ENCODE data around the gene TMEM37.
A peak's percentile ranks its signal among the peaks of the same experiment; 100 is the strongest.

TMEM37 gene

DNA sequence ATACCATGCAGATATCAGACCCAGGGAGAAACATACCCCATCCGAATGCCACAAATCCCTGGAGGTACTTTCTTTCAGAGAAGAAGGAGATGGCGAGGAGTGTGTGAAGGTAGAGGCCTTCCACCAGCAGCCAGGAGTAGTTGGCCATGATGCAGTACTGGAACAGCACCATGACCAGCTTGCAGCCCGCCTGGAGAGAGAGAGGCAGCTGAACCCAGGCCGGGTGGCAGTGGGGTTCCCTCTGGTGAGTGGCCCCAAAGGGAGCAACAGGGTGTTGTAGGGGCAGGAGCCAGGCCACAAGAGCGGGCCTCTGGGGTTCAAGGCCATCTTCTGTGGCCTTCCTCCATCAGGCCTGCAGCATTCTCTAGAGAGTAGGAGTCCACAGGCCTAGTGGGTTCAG lies 30.2 kb downstream of the TMEM37 start:
- no peak for DNase-seq

DNA sequence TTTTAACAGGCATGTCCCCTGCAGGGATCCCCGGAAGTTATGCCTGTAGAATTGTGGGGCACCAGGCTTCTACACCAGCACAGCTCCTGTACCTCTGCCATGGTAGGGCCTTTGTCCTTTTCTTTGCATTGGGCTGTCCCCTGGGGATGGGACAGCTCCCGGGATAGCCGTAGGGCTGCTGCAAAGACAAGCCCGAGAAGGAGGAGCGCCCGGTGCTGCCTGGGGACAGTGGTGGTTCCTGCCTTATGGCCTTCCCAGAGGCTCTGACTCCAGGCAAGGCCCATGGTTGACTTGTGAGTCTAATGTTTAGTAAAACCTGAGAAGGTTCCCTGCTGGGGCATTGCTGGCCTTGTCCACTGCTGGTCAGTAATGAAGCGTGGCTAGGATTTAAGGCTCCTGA lies 30.9 kb downstream of the TMEM37 start:
- no peak for DNase-seq

DNA sequence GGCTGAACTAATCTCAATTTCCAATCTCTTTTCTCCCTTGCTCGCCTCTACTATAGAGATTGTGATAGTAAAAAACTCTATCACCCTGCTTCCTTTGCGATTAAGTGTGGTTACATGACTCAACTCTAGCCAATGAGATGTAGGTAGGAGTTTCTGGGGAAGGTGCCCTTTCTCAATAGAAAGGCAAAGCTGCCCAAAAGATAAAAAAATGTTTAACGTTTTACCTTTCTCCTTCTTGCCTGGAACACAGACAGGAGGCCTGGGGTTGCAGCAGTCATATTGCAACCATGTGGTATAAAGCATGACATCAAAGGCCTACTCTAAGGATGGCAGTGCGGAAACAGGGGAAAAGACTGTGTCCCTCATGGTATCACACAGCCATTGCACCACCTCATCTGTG lies 31.5 kb downstream of the TMEM37 start:
- DNase-seq = no peak

DNA sequence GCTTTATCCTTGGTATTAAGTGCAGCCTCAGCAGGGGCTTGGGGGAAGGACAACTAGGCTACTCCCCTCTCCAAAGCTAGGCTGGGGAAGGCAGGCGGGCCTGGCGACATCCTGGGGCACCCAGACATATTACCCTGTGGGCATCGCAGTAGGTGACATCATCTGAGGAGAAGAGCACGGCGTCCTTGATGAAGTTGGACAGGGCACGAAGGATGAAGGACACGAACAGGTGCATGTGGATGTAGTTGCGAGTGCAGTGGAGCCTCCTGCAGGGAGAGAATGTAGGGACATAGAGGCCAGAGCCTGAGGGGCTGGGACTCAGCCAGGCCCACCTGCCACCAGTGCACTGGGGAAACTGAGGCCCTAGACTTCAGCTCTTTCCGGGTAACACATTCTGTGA lies 32.3 kb downstream of the TMEM37 start:
- no peak for DNase-seq

DNA sequence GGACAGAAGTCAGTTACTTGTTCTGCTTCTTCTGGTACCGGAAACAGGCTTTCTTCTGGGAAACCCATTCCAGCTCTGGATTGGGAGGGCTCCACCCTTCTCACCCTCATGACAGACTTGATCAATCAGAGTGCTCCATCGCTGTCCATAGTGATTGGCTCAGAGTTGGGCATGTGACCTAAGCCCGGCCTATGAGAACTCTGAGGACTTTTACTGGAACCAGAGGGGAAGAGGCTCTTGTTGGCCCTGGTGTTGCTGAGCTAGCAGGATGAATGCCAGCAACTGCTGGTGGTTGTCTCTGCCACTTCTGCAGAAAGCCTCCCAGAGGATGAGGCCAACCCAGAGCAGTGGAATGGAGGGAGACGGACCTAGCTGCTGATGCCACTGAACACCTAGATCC lies 33.3 kb downstream of the TMEM37 start:
- no peak for DNase-seq

DNA sequence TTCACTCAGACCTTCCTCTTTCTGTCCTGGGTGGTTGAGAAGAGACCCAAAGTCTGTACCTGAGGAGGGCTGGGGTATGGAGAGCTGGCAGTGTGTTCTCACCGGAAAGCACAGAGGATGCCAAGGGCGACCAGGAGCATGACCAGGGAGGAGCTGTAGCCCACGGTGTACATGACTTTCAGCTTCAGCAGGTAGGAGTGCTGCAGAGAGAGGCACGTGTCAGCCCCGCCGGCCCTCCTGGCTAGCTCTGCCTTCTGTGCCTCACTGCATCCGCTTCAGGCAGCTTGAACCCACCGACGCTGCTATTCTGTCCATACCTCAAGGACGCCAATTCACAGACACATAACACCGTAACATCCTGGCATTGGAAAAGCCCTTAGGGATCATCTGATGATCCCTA lies 34.0 kb downstream of the TMEM37 start:
- no peak for DNase-seq

DNA sequence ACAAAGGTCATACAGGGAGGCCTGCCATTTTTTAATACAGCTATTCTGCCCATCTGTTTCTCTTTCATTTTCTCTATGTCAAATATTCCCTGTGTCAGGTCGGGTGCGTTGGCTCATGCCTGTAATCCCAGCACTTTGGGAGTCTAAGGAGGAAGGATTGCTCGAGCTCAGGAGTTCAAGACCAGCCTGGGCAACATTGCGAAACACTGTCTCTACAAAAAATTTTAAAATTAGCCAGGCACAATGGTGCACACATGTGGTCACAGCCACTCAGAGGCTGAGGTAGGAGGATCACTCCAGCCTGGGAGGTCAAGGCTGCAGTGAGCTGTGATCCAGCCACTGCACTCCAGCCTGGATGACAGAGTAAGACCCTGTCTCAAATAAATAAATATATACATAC lies 34.7 kb downstream of the TMEM37 start:
- DNase-seq = no peak

DNA sequence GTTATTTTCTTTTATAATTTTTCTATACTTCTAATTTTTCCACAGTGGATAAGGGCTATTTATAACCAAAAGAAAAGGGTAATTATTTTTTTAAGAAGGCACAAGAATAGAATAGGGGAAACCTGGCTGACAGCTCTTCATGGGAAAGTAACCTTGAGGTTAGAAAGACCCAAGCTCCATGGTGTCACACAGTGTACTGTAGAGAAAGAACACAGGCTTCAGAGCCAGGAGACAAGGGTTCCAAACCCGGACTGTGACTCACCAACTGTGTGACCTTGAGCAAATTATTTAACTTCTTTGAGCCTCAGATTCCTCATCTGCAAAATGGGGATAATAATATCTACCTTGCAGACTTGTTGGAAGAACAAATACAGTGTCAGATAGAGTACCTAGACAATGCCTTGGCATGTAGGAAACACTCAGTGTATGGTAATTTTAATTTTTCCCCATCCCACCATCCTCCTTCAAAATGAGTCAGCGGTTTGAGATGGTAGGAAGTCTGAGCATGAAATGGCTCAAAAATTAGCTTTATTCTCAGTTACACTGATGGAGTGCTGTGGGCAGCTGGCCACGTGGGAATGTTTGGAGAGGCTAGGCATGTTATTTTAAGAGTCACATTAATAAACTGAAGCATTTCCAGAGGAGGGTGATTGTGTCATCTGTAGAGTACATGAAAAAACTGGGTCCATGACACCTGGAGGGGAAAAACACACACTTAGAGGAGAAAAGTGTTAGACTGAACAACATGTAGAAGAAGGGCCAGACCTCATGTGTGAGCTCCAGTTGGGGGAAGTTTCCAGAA lies 36.7 kb downstream of the TMEM37 start:
- peak; percentile 44 for DNase-seq

DNA sequence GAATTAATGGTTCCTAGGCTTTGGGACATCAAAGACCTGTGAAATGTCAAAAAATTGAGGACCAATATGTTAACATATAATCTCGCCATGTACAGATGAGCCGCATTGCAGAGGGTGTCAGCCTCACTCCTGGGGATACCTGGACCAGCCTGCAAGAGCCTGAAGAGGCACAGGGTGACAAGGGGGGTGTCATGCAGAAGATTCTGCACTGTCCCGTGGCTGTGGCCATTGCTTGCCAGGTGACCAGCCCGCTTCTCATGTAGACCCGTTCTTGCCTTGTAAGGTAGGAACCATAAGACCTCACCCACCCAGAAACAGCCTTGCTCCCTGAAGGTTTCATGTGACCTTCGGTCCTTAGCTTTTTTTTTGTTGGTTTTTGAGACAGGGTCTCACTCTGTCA lies 37.5 kb downstream of the TMEM37 start:
- no peak for DNase-seq

DNA sequence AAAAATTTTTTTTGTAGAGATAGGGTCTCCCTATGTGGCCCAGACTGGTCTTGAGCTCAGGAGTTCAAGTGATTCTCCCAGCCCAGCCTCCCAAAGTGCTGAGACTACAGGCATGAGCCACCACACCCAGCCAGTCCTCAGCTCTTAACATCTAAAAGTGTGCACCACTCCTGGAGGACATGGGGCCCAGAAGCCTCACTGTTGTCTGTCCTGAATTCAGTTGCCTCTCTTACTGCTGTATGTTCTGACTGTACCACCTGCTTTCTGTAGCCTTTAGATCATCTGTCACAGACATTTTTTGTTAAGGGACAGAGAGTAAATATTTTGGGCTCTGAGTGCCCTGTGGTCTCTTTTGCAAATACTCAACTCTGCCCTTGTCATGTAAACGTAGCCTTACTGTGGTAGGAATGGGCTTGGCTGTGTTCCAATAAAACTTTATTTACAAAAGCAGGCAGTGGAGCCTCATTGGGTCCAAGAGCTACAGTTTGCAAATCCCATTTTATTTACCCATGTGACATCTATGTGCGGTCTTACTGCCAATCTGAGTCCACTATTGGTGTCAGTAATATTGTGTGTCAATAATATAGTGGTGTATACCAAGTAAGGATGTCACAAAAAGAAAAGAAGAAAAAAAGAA lies 38.1 kb downstream of the TMEM37 start:
- DNase-seq = no peak

DNA sequence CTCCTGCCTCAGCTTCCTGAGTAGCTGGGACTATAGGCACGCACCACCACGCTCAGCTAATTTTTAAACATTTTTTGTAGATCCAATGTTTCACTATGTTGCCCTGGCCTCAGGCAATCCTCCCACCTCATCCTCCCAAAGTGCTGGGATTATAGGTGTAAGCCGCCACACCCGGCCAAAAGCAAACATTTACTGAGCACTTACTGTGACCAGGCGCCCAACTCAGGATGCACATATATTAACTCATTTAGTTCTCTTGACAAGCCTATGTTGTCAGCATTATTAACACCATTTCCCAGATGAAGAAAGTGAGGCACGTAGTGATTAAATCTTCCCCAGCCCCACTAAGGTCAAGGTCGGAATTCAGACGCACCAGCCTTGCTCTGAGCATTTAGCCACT lies 41.1 kb downstream of the TMEM37 start:
- no peak for DNase-seq

DNA sequence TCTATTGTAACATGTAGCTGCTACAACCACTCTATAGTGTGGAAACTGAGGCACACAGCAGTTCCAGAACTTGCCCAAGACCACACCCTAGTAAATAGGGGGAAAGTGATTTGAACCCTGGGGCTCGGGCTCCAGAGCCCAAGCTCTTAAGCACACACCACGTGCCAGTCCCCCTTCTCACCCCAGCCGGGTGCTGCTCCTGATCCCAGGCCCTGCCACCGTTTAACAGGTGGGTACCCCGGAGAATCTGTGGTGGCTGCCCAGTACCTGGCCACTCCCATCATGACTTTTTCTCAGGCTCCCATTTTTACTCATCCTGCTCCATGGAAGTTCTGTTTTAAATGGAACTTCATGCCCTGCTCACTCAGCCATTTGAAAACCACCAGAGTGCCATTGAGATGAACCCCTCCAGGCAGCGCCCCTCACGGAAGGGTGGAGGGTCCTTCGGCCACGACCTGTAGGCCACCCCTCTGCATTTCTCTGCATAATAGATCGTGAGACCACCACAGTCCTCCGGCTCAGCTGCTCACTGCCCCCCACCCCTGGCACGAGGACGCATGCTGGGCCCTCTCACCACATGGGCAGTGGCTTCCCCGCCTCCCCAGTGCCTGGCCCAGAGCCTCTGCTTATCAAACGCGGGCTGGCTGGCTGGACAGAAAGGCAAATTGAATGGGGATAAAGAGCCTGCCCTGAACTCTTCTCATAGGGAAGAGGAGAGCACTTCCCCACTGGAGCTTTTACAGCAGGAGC lies 42.1 kb downstream of the TMEM37 start:
- no peak for DNase-seq

DNA sequence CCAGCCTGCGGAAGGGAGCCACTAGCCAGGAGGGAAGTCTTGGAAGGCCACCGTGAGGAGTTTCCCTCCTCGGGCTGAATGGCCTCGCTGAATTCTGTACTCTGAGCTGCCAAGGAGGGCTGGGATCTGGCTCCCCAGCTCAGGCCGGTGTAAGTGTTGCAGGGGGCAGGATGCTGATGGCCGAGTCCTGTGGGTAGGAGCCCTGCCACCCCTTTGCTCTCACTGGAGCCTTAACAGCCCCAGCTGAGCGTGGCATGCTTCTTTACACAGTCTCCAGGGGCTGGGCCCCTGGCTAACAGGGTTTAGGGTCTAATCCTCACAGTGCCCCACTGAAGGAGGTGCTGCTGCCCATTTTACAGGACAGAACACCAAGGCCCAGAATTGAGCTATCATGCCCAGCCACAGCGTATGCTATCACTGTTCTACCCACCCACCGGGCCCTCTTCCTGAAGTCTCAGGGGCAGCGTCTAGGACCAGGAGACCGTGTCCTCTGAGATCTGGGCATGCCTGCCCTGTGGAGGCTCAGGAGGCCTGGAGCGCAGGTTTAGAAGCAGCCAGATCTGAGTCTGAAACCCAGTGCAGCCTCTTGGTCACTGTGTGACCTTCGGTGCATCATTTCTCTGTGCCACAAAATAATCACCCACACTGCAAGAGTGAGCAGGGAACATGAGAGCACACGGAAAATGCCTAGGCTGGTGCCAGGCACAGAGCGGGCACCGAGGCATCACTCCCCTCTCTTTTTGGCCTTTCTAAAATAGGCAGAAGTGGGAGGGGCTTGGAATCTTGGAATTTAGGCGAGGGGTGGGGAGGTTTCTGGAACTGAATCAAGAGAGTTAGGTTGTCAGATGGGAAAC lies 42.9 kb downstream of the TMEM37 start:
- no peak for DNase-seq

DNA sequence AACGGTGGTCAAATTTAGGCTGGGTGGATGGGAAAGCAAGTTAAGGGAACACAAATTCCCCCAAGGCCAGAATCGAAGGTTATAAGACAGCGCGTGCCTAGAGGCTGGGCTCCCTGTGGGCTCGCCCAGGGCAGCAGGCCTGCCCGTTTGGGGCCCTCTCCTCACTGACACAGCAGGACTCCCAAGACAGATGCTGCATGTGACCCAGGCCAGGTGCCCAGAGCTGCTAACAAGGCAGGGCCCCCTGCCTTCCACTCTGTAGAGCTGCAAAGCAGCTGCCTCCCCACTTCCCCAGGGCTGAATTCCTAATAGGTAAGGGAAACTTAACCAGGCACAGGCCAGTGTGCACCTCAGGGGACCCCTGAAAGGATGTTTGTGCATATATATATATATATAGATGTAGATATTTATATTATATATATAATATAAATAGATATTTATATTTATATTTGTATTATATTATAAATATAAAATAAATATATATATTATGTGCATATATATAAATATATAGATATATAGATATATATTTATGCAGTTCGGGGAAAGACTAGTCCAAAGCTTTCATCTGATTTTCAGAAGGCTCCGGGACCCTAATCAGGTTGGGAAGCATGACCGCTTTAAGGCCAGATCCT lies 43.7 kb downstream of the TMEM37 start:
- no peak for DNase-seq

DNA sequence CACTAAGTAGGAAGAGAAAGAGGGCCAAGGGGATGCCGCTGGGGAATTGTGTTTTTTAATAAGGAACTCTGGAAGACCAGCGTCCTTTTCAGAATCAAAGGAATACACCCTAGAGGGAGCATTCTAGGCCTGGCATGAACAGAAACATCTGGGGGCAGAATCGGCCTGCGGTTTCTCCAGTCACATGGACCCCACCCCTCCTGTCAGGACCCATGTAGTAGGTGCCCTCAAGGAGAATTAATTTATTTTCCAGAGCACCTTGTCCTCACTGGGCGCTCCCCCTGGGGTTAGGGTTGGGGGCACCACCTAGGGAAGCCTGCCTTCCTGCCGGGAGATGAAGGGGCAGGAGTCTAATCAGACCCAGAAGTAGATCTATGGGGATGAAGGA lies 44.2 kb downstream of the TMEM37 start:
- DNase-seq = no peak

DNA sequence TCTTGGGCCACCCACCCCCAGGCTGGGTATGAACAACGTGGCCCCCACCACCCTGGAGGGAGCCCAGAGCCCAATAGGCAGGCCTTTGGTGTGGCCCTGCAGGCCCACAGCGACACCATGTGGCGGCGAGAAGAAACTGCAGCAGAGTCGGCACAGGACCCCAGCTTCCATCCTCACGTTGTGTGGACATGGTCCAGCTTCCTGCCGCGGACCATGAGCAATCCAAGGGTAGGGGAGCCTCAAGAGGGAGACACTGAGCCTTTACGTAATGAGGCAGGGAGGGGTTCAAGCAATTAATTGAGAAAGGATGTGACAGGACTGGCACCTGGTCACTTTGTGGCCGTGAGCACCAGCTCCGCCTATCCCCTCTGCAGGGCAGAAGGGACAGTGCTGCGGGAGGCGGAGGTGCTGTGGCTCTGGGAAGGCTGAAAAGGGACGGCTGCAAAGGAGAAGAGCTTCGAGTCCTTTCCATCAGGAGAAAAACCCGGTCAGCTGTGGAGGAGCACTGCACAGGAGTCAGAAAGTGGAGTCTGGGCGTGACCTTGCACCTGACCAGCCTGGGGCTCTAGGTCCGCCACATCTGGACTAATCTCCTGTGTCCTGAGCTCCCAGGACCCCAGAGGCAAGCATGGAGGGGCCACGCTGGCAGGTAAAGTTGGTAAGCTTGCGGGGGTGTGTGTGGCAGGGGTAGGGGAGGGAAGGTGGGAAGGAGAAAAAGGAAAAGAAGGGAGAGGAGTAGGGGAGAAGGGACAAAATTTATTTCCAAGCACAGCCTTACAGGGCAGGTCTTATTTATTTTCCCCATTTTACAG lies 44.9 kb downstream of the TMEM37 start:
- DNase-seq = peak; percentile 65

DNA sequence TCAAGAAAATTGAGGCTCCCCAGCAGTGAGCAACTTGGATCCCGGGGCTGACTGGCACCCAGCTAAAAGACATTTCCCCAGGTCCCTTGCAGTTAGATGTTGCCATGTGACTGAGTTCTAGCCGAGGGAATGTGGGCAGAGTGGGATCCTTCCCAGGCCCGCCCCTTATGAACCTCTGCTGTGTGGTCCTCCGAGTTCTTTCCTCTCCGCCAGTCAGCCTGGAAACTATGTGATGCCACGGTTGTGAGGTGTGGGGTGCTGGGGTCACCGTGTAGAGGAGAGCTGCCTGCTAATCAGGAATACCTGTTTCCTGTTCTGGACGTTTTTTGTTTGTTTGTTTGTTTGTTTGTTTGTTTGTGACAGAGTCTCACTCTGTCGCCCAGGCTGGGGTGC lies 45.5 kb downstream of the TMEM37 start:
- no peak for DNase-seq

DNA sequence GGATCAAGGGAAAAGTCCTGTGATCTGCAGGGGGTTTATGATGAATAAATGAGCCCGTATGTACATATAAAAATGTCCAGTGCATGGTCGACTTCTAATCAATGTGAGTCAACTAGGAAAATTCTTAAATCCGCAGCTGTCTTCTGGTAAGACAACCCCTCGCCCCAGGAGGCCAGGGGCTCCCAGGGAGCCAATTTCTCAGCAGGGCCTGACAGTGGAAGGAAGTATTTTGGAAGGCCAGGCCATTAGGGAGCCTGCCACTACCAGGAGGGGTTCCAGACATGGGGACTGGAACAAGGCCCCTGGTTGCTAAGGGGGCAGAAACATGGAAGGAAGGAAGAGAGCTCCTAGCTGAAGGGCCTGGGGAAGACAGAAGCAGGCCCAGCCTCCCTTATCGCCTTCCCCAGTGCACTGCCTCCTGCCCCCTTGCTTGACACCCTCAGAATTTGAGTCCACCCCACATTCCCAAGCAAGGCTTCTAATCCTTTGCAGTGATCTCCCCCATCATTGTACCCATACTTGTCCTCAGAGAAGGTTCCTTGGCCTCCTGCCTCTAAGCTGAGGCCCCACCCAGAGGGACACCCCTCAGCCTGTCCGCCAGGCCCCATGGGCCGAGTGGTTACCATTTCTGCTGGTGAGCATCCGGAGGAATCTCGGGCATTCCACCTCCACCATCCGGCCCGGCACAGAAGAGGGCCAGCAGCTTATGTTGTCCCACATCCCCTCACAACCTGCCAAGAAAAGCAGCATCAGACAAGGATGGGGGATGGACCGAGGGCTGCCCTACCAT lies 46.7 kb downstream of the TMEM37 start:
- no peak for DNase-seq

DNA sequence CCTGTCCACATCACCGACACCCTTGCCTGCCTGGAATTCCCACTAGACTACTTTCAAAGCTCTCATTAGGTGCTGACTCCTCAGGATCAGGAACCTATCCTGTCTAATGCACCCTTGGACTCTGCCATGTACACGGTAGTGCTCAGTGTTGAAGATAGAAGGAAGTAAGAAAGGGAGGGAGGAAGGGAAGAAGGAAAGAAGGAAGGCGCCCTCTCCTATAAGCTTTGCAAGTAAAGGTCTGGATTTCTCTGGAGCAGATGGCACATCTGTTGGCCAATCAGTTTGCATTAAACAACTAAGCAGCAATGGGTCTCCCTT lies 47.3 kb downstream of the TMEM37 start:
- DNase-seq = no peak

DNA sequence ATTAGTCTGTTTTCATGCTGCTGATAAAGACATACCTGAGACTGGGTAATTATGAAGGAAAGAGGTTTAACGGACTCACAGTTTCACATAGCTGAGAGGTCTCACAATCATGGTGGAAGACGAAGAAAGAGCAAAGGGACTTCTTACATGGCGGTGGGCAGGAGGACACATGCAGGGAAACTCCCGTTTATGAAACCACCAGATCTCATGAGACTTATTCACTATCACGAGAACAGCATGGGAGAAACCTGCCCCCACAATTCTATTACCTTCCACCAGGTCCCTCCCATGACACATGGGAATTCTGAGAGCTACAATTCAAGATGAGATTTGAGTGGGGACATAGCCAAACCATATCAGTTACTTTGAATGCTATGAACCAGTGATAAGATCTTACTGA lies 48.5 kb downstream of the TMEM37 start:
- DNase-seq = no peak

DNA sequence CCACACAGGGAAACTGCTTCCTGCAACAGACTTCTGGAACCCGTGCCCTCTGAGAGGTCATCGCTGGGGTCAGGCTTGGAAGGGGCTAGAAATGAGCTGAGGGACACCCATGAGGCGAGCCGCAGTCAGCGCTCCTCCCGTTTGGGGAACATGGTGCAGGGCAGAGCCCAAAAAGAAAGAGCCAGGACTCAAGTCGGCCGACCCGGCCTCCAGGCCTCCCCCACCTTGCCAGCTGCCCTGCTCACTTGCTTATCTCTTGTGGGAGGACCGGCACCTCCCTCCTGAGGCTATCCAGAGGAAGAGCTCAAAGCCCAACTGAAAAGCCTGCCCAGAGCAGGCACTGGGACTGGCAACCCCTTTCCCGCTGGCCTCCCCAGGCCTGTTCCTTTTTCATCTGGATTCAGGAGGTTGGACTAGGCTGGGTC lies 49.1 kb downstream of the TMEM37 start:
- no peak for DNase-seq
